Mucosa of descending colon (tissue), 3 donors: ENCODE data around the gene ZBTB21. TPM values are rescaled to one million over a fixed set of nuclear protein-coding genes. Genes with fewer than 3 reads are reported as not detected.
A peak's percentile ranks its signal among the peaks of the same experiment; 100 is the strongest.

Experiments used
- ATAC-seq: fragments of 200-7000 bp; cut with Tn5 transposase; one replicate; pipeline ENCODE4 v1.9.1; 2020; ENCODE audit warnings: mild to moderate bottlenecking, moderate library complexity
- DNase-seq, 3 donors: peaks; one replicate each; pipeline ENCODE4 v3.0.0-alpha.2; 2020
- H3K36me3 ChIP-seq: fragments of 200-600 bp; one replicate; pipeline ENCODE4 v1.8.0; 2021; ENCODE audit warnings: low read depth, mild to moderate bottlenecking
- H3K4me1 ChIP-seq: fragments of 200-600 bp; one replicate; pipeline ENCODE4 v1.8.0; 2021; ENCODE audit warnings: low read depth, mild to moderate bottlenecking
- H3K4me3 ChIP-seq: fragments of 200-600 bp; one replicate; pipeline ENCODE4 v1.8.0; 2021; ENCODE audit warnings: mild to moderate bottlenecking
- H3K9me3 ChIP-seq: fragments of 200-600 bp; one replicate; pipeline ENCODE4 v1.8.0; 2021; ENCODE audit warnings: mild to moderate bottlenecking
- CTCF ChIP-seq: fragments of 200-600 bp; IDR thresholded peaks from one replicate; pipeline ENCODE4 v1.8.0; 2022; ENCODE audit warnings: antibody characterized with exemption, mild to moderate bottlenecking
- intact Hi-C, 2 donors: fragments of 100-400 bp; cut with DNase I in 1 of 2; cut with micrococcal nuclease in 1 of 2; formaldehyde crosslinking; loops; one replicate each; pipeline versions ENCODE4 v1.11.0 to v1.11.1; 2022; cut with DNase I, micrococcal nuclease
- total RNA-seq, 3 donors: library from RNA; stranded (reverse); fragmentation: NEBNext Ultra II Directional in 2 of 3; extraction: Animal tissue kit (Norgen Biotek cat#: 25700) in 2 of 3; gene quantifications; one replicate each; pipeline versions ENCODE4 v1.2.1 to v1.2.4, GENCODE V29; 2021 to 2023
- donor health status: DM: no; HTN: no; CAD: no; lungs with moderate emphysema.
- donor health status: DM: no; HTN: no; CAD: no.
- donor health status: DM: no; HTN: yes; CAD: no.

Gene ZBTB21
- total RNA-seq, 3 donors from 2014 or later = 11.8 to 18.9 (median 14.6) TPM

- no peaks in the 10 kb centered on the region for H3K36me3 ChIP-seq
- intact Hi-C loops = no loop called here
- no peaks in the 10 kb centered on the region for H3K9me3 ChIP-seq
- ATAC-seq = no peak
- no peak overlapping the region for H3K4me3 ChIP-seq
- DNase-seq = no peak
- H3K4me1 ChIP-seq = peaks cover 11% of the 10 kb centered on the region
- no peak for TF ChIP-seq CTCF
Measured at GRCh38 chr21:41974752-41975053, 35.5 kb downstream of the ZBTB21 start.

- TF ChIP-seq CTCF = no peak
- H3K36me3 ChIP-seq = no peaks in the 10 kb centered on the region
- H3K4me1 ChIP-seq = peaks cover 11% of the 10 kb centered on the region
- no peaks in the 10 kb centered on the region for H3K9me3 ChIP-seq
- H3K4me3 ChIP-seq = no peak overlapping the region
- intact Hi-C loops = no loop called here
- DNase-seq (no peak), ATAC-seq (peak; percentile 71)
Measured at GRCh38 chr21:41973861-41974751, 36.1 kb downstream of the ZBTB21 start.

- DNase-seq (peak; percentile 72 to 83 (median 76)), ATAC-seq (peak; percentile 96)
- H3K4me1 ChIP-seq = peaks cover 11% of the 10 kb centered on the region
- no peaks in the 10 kb centered on the region for H3K36me3 ChIP-seq
- no peak for TF ChIP-seq CTCF
- intact Hi-C loops = no loop called here
- H3K9me3 ChIP-seq = no peaks in the 10 kb centered on the region
- H3K4me3 ChIP-seq = no peak overlapping the region
Measured at GRCh38 chr21:41973427-41973831, 36.7 kb downstream of the ZBTB21 start.

GRCh38 chr21:41972511-41973205 lies 37.5 kb downstream of the ZBTB21 start:
- H3K4me1 ChIP-seq = peaks cover 11% of the 10 kb centered on the region
- intact Hi-C loops = no loop called here
- DNase-seq (no peak), ATAC-seq (no peak)
- no peak for TF ChIP-seq CTCF
- no peaks in the 10 kb centered on the region for H3K36me3 ChIP-seq
- H3K9me3 ChIP-seq = no peaks in the 10 kb centered on the region
- no peak overlapping the region for H3K4me3 ChIP-seq

GRCh38 chr21:41971891-41972290 lies 38.3 kb downstream of the ZBTB21 start:
- H3K9me3 ChIP-seq = no peaks in the 10 kb centered on the region
- no peaks in the 10 kb centered on the region for H3K36me3 ChIP-seq
- TF ChIP-seq CTCF = no peak
- H3K4me1 ChIP-seq = peaks cover 11% of the 10 kb centered on the region
- H3K4me3 ChIP-seq = no peak overlapping the region
- intact Hi-C loops = no loop called here
- DNase-seq (no peak), ATAC-seq (no peak)
